ENCODE measurements around the gene MGLL. TPM values are rescaled to one million over a fixed set of nuclear protein-coding genes. Genes with fewer than 3 reads are reported as not detected.

Gene MGLL
- total RNA-seq, 4 donors from 2014 or later = 26.5 to 50.2 (median 43.8) TPM

GRCh38 chr3:127860211-127860696 lies 37.9 kb upstream of the MGLL start:
- DNase-seq (no peak), ATAC-seq (no peak)
- Histone ChIP-seq H3K27me3 (no peaks in the 10 kb centered on the region), H3K9me3 (no peaks in the 10 kb centered on the region), H3K4me1 (no peaks in the 10 kb centered on the region), H3K4me3 (no peak overlapping the region), H3K36me3 (no peaks in the 10 kb centered on the region), H3K27ac (no peak overlapping the region)
- intact Hi-C loops (cut with DNase I; ENCODE audit: low total_unique reads) = no loop called here
- in situ Hi-C loops (cut with MboI; ENCODE audit: low sequenced_read_pairs in 4 of 4) = no loop called here
- no peak for TF ChIP-seq POLR2A (IDR thresholded peaks at IDR 0.05)
- TF ChIP-seq, protein P1, sequence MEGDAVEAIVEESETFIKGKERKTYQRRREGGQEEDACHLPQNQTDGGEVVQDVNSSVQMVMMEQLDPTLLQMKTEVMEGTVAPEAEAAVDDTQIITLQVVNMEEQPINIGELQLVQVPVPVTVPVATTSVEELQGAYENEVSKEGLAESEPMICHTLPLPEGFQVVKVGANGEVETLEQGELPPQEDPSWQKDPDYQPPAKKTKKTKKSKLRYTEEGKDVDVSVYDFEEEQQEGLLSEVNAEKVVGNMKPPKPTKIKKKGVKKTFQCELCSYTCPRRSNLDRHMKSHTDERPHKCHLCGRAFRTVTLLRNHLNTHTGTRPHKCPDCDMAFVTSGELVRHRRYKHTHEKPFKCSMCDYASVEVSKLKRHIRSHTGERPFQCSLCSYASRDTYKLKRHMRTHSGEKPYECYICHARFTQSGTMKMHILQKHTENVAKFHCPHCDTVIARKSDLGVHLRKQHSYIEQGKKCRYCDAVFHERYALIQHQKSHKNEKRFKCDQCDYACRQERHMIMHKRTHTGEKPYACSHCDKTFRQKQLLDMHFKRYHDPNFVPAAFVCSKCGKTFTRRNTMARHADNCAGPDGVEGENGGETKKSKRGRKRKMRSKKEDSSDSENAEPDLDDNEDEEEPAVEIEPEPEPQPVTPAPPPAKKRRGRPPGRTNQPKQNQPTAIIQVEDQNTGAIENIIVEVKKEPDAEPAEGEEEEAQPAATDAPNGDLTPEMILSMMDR (IDR thresholded peaks at IDR 0.05 in 4 of 5, conservative IDR thresholded peaks at IDR 0.05 in 1 of 5) = no peak

GRCh38 chr3:127859730-127860129 lies 37.4 kb upstream of the MGLL start:
- Histone ChIP-seq H3K9me3 (no peaks in the 10 kb centered on the region), H3K27ac (no peak overlapping the region), H3K27me3 (no peaks in the 10 kb centered on the region), H3K4me3 (no peak overlapping the region), H3K36me3 (no peaks in the 10 kb centered on the region), H3K4me1 (no peaks in the 10 kb centered on the region)
- in situ Hi-C loops (cut with MboI; ENCODE audit: low sequenced_read_pairs in 4 of 4) = no loop called here
- no peak for DNase-seq
- TF ChIP-seq, protein P1 (IDR thresholded peaks at IDR 0.05 in 4 of 5, conservative IDR thresholded peaks at IDR 0.05 in 1 of 5) = no peak
- TF ChIP-seq POLR2A (IDR thresholded peaks at IDR 0.05) = no peak
- intact Hi-C loops (cut with DNase I; ENCODE audit: low total_unique reads) = no loop called here
- ATAC-seq = no peak

GRCh38 chr3:127858937-127859336 lies 36.6 kb upstream of the MGLL start:
- Histone ChIP-seq H3K9me3 (no peaks in the 10 kb centered on the region), H3K4me3 (no peak overlapping the region), H3K4me1 (no peaks in the 10 kb centered on the region), H3K27me3 (no peaks in the 10 kb centered on the region), H3K36me3 (no peaks in the 10 kb centered on the region), H3K27ac (no peak overlapping the region)
- TF ChIP-seq, protein P1 (IDR thresholded peaks at IDR 0.05 in 4 of 5, conservative IDR thresholded peaks at IDR 0.05 in 1 of 5) = no peak
- TF ChIP-seq POLR2A (IDR thresholded peaks at IDR 0.05) = no peak
- in situ Hi-C loops (cut with MboI; ENCODE audit: low sequenced_read_pairs in 4 of 4) (no loop called here), intact Hi-C loops (cut with DNase I; ENCODE audit: low total_unique reads) (no loop called here)
- no peak for ATAC-seq
- DNase-seq = no peak

- H3K4me1 ChIP-seq = no peaks in the 10 kb centered on the region
- H3K36me3 ChIP-seq = no peaks in the 10 kb centered on the region
- no peak for ATAC-seq
- DNase-seq = no peak
- no peak overlapping the region for H3K27ac ChIP-seq
- intact Hi-C loops (cut with DNase I; ENCODE audit: low total_unique reads) = no loop called here
- no peaks in the 10 kb centered on the region for H3K27me3 ChIP-seq
- TF ChIP-seq, protein P1 (IDR thresholded peaks at IDR 0.05 in 4 of 5, conservative IDR thresholded peaks at IDR 0.05 in 1 of 5) = no peak
- no peak for TF ChIP-seq POLR2A (IDR thresholded peaks at IDR 0.05)
- no peak overlapping the region for H3K4me3 ChIP-seq
- in situ Hi-C loops (cut with MboI; ENCODE audit: low sequenced_read_pairs in 4 of 4) = no loop called here
- H3K9me3 ChIP-seq = no peaks in the 10 kb centered on the region
Observed at GRCh38 chr3:127858521-127858920, 36.2 kb upstream of the MGLL start.

GRCh38 chr3:127857333-127857732 lies 35.0 kb upstream of the MGLL start:
- Histone ChIP-seq H3K4me3 (no peak overlapping the region), H3K9me3 (no peaks in the 10 kb centered on the region), H3K36me3 (no peaks in the 10 kb centered on the region), H3K27me3 (no peaks in the 10 kb centered on the region), H3K27ac (no peak overlapping the region), H3K4me1 (no peaks in the 10 kb centered on the region)
- in situ Hi-C loops (cut with MboI; ENCODE audit: low sequenced_read_pairs in 4 of 4) = no loop called here
- no peak for TF ChIP-seq POLR2A (IDR thresholded peaks at IDR 0.05)
- TF ChIP-seq, protein P1 (IDR thresholded peaks at IDR 0.05 in 4 of 5, conservative IDR thresholded peaks at IDR 0.05 in 1 of 5) = no peak
- no peak for ATAC-seq
- DNase-seq = no peak
- intact Hi-C loops (cut with DNase I; ENCODE audit: low total_unique reads) = no loop called here

Measured in gastrocnemius medialis (tissue), 4 donors.